Measurements from ENCODE around the gene PAM.
"Not testable (repeated sequence)": the region's sequence is repeated elsewhere in the genome, so short reads cannot be mapped to it uniquely, and the experiment has no call there.

The PAM gene

DNA sequence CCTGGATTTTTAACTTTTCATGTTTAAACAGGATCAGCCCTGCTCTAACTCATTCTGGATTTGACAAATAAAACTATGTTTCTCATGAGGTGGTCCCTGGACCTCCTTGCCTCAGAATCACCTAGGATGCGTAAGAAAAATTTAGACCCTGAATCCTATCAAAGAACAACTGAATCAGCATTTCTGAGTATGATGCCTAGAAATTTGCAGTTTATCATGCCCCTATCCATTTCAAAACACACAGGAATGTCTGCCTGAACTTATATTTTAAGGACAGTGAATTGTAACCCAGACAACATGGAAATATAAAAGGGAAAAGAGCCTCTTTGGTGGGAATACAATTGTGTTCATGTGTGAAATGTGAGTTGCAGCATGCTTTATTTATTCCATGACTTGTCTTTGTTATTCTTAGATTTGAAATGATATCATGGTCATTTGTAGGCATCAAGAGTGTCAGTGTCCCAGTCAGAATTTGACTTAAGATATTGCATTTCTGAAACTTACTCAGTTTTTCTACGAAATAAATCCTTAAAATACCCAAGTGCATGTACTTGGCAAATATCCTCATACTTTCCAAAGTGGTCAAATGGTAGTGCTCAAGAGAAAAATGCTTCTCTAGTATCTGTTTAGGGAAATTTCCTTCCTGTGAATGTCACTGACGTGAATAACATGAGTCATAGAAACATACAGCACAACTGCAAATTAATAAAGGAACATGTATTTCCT lies 220.5 kb downstream of the PAM start:
- Histone ChIP-seq H3K9me3 (ENCODE audit: low read depth, low read length) (no peaks in the 10 kb centered on the region), H3K27ac (no peak overlapping the region), H3K4me3 (no peak overlapping the region), H3K36me3 (ENCODE audit: insufficient read depth, low read length) (no peaks in the 10 kb centered on the region), H3K9ac (ENCODE audit: insufficient read length) (no peak overlapping the region)
- no peak for DNase-seq (ENCODE audit: low read depth, low spot score)
- TF ChIP-seq EZH2 (IDR thresholded peaks at IDR 0.05): no peak
- TF ChIP-seq POLR2AphosphoS5 (IDR thresholded peaks at IDR 0.05; ENCODE audit: borderline replicate concordance, low read depth, low read length): no peak
- TF ChIP-seq FOXP2 (optimal IDR thresholded peaks at IDR 0.05; ENCODE audit: control extremely low read depth, extremely low read length, insufficient read depth): no peak

GRCh38 chr5:102981957-102982635 lies 227.0 kb downstream of the PAM start:
- no peak overlapping the region for H3K9ac ChIP-seq (ENCODE audit: insufficient read length)
- no peak overlapping the region for H3K4me3 ChIP-seq
- TF ChIP-seq POLR2AphosphoS5 (IDR thresholded peaks at IDR 0.05; ENCODE audit: borderline replicate concordance, low read depth, low read length): no peak
- TF ChIP-seq FOXP2 (optimal IDR thresholded peaks at IDR 0.05; ENCODE audit: control extremely low read depth, extremely low read length, insufficient read depth): no peak
- no peak for TF ChIP-seq EZH2 (IDR thresholded peaks at IDR 0.05)
- no peak overlapping the region for H3K27ac ChIP-seq
- no peaks in the 10 kb centered on the region for H3K9me3 ChIP-seq (ENCODE audit: low read depth, low read length)
- no peak for DNase-seq (ENCODE audit: low read depth, low spot score)
- H3K36me3 ChIP-seq (ENCODE audit: insufficient read depth, low read length): no peaks in the 10 kb centered on the region

DNA sequence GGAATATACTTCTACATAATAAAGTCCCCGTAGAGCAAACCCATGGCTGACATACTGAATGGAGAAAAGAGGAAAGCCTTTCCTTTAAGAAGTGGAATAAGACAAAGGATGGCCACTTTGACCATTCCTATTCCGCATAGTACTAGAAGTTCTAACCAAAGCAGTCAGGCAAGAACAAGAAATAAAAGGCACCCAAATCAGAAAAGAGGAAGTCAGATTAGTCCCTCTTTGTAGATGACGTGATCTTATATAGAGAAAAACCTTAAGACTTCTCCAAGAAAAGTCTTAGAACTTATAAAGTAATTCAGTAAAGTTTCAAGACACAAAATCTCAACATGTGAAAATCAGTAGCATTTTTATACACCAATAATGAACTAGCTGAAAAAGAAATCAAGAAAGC lies 231.0 kb downstream of the PAM start:
- TF ChIP-seq EZH2 (IDR thresholded peaks at IDR 0.05) (no peak), POLR2AphosphoS5 (IDR thresholded peaks at IDR 0.05; ENCODE audit: borderline replicate concordance, low read depth, low read length) (no peak), FOXP2 (optimal IDR thresholded peaks at IDR 0.05; ENCODE audit: control extremely low read depth, extremely low read length, insufficient read depth) (no peak)
- H3K9me3 ChIP-seq (ENCODE audit: low read depth, low read length): no peaks in the 10 kb centered on the region

GRCh38 chr5:102988459-102988858 lies 233.4 kb downstream of the PAM start:
- Histone ChIP-seq H3K36me3 (ENCODE audit: insufficient read depth, low read length) (no peaks in the 10 kb centered on the region), H3K4me3 (no peak overlapping the region), H3K9me3 (ENCODE audit: low read depth, low read length) (no peaks in the 10 kb centered on the region), H3K9ac (ENCODE audit: insufficient read length) (no peak overlapping the region), H3K27ac (no peak overlapping the region)
- TF ChIP-seq EZH2 (IDR thresholded peaks at IDR 0.05) (no peak), FOXP2 (optimal IDR thresholded peaks at IDR 0.05; ENCODE audit: control extremely low read depth, extremely low read length, insufficient read depth) (no peak), POLR2AphosphoS5 (IDR thresholded peaks at IDR 0.05; ENCODE audit: borderline replicate concordance, low read depth, low read length) (no peak)
- no peak for DNase-seq (ENCODE audit: low read depth, low spot score)

More for the DNA sequence above, 231.0 kb downstream of the PAM start:
- Histone ChIP-seq H3K4me3 (no peak overlapping the region), H3K9ac (ENCODE audit: insufficient read length) (no peak overlapping the region), H3K36me3 (ENCODE audit: insufficient read depth, low read length) (no peaks in the 10 kb centered on the region), H3K27ac (no peak overlapping the region)
- DNase-seq (ENCODE audit: low read depth, low spot score): no peak

DNA sequence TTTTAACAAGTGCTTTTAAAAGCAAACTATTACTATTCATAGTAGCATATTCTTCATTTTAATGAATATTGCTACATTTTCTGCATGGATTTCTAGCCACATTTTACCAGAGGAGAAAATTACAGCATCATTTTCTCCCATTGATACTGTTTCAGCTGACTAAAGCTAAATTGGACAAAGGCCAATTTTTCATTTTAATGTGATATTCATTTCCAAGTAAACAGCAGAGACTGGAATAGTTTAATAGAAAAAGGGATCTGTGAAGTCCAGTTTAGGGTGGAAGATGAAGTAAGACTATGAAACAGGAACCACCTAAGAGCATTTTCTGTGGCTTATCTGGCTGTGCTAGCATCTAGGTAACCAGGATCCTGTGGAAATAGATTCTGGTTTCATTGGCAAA lies 236.7 kb downstream of the PAM start:
- H3K27ac ChIP-seq: no peak overlapping the region
- no peak for DNase-seq (ENCODE audit: low read depth, low spot score)
- no peaks in the 10 kb centered on the region for H3K9me3 ChIP-seq (ENCODE audit: low read depth, low read length)
- no peak overlapping the region for H3K4me3 ChIP-seq
- no peak overlapping the region for H3K9ac ChIP-seq (ENCODE audit: insufficient read length)
- H3K36me3 ChIP-seq (ENCODE audit: insufficient read depth, low read length): no peaks in the 10 kb centered on the region
- TF ChIP-seq EZH2 (IDR thresholded peaks at IDR 0.05) (no peak), POLR2AphosphoS5 (IDR thresholded peaks at IDR 0.05; ENCODE audit: borderline replicate concordance, low read depth, low read length) (no peak), FOXP2 (optimal IDR thresholded peaks at IDR 0.05; ENCODE audit: control extremely low read depth, extremely low read length, insufficient read depth) (no peak)

GRCh38 chr5:102996011-102996575 lies 241.0 kb downstream of the PAM start:
- Histone ChIP-seq H3K9ac (ENCODE audit: insufficient read length) (no peak overlapping the region), H3K27ac (no peak overlapping the region), H3K9me3 (ENCODE audit: low read depth, low read length) (no peaks in the 10 kb centered on the region), H3K36me3 (ENCODE audit: insufficient read depth, low read length) (no peaks in the 10 kb centered on the region), H3K4me3 (no peak overlapping the region)
- no peak for DNase-seq (ENCODE audit: low read depth, low spot score)
- TF ChIP-seq EZH2 (IDR thresholded peaks at IDR 0.05) (no peak), FOXP2 (optimal IDR thresholded peaks at IDR 0.05; ENCODE audit: control extremely low read depth, extremely low read length, insufficient read depth) (no peak), POLR2AphosphoS5 (IDR thresholded peaks at IDR 0.05; ENCODE audit: borderline replicate concordance, low read depth, low read length) (no peak)

GRCh38 chr5:102998224-102998623 lies 243.1 kb downstream of the PAM start:
- Histone ChIP-seq H3K4me3 (no peak overlapping the region), H3K36me3 (ENCODE audit: insufficient read depth, low read length) (no peaks in the 10 kb centered on the region), H3K9ac (ENCODE audit: insufficient read length) (no peak overlapping the region), H3K9me3 (ENCODE audit: low read depth, low read length) (no peaks in the 10 kb centered on the region), H3K27ac (no peak overlapping the region)
- TF ChIP-seq FOXP2 (optimal IDR thresholded peaks at IDR 0.05; ENCODE audit: control extremely low read depth, extremely low read length, insufficient read depth) (no peak), EZH2 (IDR thresholded peaks at IDR 0.05) (no peak), POLR2AphosphoS5 (IDR thresholded peaks at IDR 0.05; ENCODE audit: borderline replicate concordance, low read depth, low read length) (no peak)
- no peak for DNase-seq (ENCODE audit: low read depth, low spot score)

GRCh38 chr5:102999191-102999590 lies 244.1 kb downstream of the PAM start:
- Histone ChIP-seq H3K9ac (ENCODE audit: insufficient read length) (no peak overlapping the region), H3K4me3 (no peak overlapping the region), H3K9me3 (ENCODE audit: low read depth, low read length) (no peaks in the 10 kb centered on the region), H3K36me3 (ENCODE audit: insufficient read depth, low read length) (no peaks in the 10 kb centered on the region), H3K27ac (no peak overlapping the region)
- TF ChIP-seq POLR2AphosphoS5 (IDR thresholded peaks at IDR 0.05; ENCODE audit: borderline replicate concordance, low read depth, low read length): no peak
- no peak for TF ChIP-seq EZH2 (IDR thresholded peaks at IDR 0.05)
- TF ChIP-seq FOXP2 (optimal IDR thresholded peaks at IDR 0.05; ENCODE audit: control extremely low read depth, extremely low read length, insufficient read depth): no peak
- no peak for DNase-seq (ENCODE audit: low read depth, low spot score)

- not testable (repeated sequence) for H3K36me3 ChIP-seq (ENCODE audit: insufficient read depth, low read length); H3K27ac ChIP-seq; DNase-seq (ENCODE audit: low read depth, low spot score); H3K4me3 ChIP-seq; H3K9me3 ChIP-seq (ENCODE audit: low read depth, low read length); H3K9ac ChIP-seq (ENCODE audit: insufficient read length)
Measured at GRCh38 chr5:102999621-103000020, 244.5 kb downstream of the PAM start.
